ENCODE data around the gene ARX. TPM values are rescaled to one million over a fixed set of nuclear protein-coding genes. Genes with fewer than 3 reads are reported as not detected.

ARX gene
- total RNA-seq, 3 donors from 2014 or later = 0.13 to 1.0 (median 0.63) TPM

DNA sequence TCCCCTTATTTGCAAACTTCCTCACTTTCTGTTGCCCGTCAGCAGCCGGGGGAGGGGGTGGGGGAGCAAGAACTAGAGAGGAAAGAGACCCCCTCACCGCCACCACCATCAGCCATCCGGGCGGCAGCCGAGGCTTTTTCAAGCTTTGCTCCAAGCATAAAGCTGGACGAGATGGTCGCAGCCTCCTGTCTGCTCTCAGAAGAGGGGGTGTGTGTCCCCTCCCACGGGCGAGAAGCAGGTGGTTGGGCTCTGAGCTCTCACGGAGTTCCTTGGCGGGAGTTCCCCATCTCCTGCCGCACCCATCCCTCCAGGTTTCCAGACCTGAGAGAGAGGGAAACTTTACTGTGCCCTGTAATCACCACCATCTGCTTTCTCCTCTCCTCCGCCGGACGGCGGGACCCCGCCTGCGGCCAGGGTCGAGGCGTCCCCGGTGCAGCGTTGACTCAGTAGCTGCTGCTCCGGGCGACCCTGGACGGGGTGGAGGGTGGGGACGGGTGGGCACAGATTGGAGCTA, 4.7 kb upstream of the ARX start:
- Histone ChIP-seq H3K9me3 (no peaks in the 10 kb centered on the region), H3K36me3 (ENCODE audit: low read depth) (no peaks in the 10 kb centered on the region), H3K4me1 (ENCODE audit: low read depth) (peaks cover 6% of the 10 kb centered on the region), H3K4me3 (no peak overlapping the region)
- TF ChIP-seq, protein P1, sequence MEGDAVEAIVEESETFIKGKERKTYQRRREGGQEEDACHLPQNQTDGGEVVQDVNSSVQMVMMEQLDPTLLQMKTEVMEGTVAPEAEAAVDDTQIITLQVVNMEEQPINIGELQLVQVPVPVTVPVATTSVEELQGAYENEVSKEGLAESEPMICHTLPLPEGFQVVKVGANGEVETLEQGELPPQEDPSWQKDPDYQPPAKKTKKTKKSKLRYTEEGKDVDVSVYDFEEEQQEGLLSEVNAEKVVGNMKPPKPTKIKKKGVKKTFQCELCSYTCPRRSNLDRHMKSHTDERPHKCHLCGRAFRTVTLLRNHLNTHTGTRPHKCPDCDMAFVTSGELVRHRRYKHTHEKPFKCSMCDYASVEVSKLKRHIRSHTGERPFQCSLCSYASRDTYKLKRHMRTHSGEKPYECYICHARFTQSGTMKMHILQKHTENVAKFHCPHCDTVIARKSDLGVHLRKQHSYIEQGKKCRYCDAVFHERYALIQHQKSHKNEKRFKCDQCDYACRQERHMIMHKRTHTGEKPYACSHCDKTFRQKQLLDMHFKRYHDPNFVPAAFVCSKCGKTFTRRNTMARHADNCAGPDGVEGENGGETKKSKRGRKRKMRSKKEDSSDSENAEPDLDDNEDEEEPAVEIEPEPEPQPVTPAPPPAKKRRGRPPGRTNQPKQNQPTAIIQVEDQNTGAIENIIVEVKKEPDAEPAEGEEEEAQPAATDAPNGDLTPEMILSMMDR (IDR thresholded peaks at IDR 0.05) = no peak
- intact Hi-C loops (cut with DNase I, micrococcal nuclease) = no loop called here
- peak; percentile 36 for ATAC-seq
- DNase-seq = no peak

DNA sequence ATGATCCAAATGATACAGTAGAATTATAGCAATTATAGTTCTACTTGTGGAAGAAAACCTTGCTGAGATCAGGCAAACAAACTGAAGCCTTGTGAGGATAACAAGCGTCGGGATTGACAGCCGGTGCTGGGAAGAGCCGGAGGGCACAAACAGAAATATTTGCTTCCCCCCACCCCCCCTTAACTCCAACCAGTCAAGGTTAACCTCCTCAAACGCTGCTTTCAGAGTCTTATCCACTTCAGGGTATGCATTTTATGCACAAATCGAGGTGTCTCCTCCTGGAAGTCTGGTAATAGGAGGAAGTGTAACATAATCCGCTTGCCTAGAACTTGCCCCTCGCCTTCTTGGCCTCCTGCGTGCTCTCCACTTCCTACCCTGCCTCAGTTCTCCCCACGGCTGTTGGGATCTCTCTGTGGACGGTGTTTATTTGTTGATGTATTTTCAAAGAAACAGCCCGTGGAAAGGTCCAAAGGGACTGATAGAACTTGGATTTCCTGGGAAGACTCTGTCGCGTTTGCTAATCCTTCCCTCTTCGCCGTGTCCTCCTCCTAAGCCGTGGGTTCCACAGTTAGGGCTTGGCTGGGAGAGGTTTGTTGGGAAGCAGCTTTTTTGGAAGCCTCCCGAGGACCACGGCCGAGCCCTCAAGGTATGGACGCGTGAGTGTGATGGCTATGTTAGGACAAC, 4.1 kb upstream of the ARX start:
- Histone ChIP-seq H3K4me1 (ENCODE audit: low read depth) (peaks cover 6% of the 10 kb centered on the region), H3K36me3 (ENCODE audit: low read depth) (no peaks in the 10 kb centered on the region), H3K4me3 (no peak overlapping the region), H3K9me3 (no peaks in the 10 kb centered on the region)
- DNase-seq = no peak
- no peak for ATAC-seq
- intact Hi-C loops (cut with DNase I, micrococcal nuclease) = no loop called here
- TF ChIP-seq, protein P1 (IDR thresholded peaks at IDR 0.05) = no peak

DNA sequence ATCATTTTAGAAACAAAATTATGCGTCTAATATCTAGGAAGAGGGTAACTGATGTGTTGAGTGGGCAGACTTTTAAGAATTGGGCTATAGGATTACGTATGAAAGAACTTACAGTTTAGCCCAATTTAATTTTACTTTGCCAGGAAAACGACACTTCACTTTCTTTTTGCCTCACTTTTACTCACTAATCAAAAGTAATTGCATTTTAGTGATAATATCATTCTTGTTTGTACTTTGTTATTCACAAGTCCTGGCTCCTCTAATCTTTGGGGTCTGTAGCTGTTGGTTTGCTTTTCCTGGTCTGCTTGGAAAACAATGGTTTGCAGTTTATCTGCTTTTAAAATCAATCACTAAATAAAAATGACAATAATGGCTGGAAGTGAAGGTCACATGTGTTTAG, 2.9 kb upstream of the ARX start:
- TF ChIP-seq, protein P1 (IDR thresholded peaks at IDR 0.05) = no peak
- Histone ChIP-seq H3K4me1 (ENCODE audit: low read depth) (peaks cover 6% of the 10 kb centered on the region), H3K9me3 (no peaks in the 10 kb centered on the region), H3K36me3 (ENCODE audit: low read depth) (no peaks in the 10 kb centered on the region), H3K4me3 (no peak overlapping the region)
- no peak for DNase-seq
- ATAC-seq = no peak
- intact Hi-C loops (cut with DNase I, micrococcal nuclease) = no loop called here

DNA sequence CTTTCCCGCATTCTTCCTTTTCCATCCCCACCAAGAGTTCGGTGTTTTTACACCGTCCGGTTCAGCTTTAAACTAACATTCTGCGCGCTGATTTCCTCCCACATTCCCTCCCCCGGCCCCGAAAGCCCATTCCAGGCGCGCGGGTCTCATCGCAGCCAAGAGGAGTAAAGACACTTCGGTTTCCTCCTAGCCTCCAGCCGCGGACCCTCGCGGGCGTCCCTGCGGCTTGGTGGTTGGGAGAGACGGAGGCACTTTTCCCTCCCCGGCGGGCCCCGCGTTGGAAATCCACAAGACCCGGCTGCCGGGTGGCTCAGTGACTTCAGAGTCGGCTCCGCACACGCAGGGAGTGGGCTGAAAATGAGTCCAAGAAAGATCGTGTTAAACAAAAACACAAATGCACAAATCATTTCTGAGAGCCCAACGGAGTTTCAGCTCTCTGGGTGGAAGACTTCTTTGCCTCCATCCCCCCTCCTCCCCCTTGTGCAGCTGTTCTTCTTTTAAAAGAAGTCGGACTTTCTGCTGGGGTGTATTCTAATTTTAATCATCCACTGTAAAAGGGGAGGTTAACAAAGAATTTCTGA, 2.0 kb upstream of the ARX start:
- DNase-seq (no peak), ATAC-seq (no peak)
- TF ChIP-seq, protein P1 (IDR thresholded peaks at IDR 0.05) = no peak
- Histone ChIP-seq H3K4me1 (ENCODE audit: low read depth) (peaks cover 6% of the 10 kb centered on the region), H3K4me3 (no peak overlapping the region), H3K9me3 (no peaks in the 10 kb centered on the region), H3K36me3 (ENCODE audit: low read depth) (no peaks in the 10 kb centered on the region)
- intact Hi-C loops (cut with DNase I, micrococcal nuclease) = no loop called here

DNA sequence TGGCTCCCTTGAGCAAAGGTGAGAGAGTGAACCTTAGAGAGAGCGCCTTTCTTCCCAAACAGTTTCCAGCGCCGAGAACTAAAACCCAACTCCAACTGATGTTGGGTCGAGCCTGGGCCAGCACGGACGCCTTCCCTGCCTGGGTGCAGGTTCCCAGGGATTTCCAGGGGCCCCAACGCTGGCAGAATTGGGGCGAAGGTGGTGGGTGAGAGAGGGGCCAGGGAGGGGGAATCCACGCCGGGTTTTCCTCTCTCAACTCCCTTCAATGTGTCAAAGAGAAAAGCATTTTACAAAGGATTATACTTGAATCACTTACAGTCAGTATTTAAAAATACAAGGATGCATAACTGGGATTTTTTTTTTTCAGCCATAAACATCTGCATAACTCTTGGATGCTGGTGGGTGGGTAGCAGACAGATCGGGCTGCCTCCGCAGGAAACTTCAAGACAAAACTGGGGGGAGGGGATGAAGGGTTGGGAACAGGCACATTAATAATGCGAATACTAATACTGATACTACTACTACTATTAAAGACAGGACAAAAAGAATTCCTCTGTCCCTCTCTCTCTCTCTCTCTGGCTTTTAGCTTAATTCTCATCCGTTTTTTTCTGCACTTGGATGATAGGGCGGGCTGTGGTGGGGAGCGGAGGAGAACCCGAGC, 1.3 kb upstream of the ARX start:
- TF ChIP-seq, protein P1 (IDR thresholded peaks at IDR 0.05) = no peak
- ATAC-seq = no peak
- intact Hi-C loops (cut with DNase I, micrococcal nuclease) = no loop called here
- no peak overlapping the region for H3K4me3 ChIP-seq
- no peak for DNase-seq
- H3K36me3 ChIP-seq (ENCODE audit: low read depth) = no peaks in the 10 kb centered on the region
- no peaks in the 10 kb centered on the region for H3K9me3 ChIP-seq
- peaks cover 6% of the 10 kb centered on the region for H3K4me1 ChIP-seq (ENCODE audit: low read depth)
